IPS DF 6.9 (cell line): ENCODE results near the gene CSNK1D.

Experiments used
- DNase-seq: peaks from one replicate; pipeline ENCODE4 v3.0.0-alpha.2; 2013; ENCODE audit warnings: low read depth, low spot score
- H3K27ac ChIP-seq: one replicate; pipeline ENCODE4 v1.5.1; 2013; ENCODE audit warnings: low read length, control low read depth
- H3K27me3 ChIP-seq: 2 replicates; pipeline ENCODE4 v1.6.1; 2013; ENCODE audit warnings: mild to moderate bottlenecking, low read length; ENCODE audit not compliant: control insufficient read depth, insufficient read depth
- H3K36me3 ChIP-seq: 2 replicates; pipeline ENCODE4 v1.6.1; 2013; ENCODE audit warnings: low read length; ENCODE audit not compliant: control insufficient read depth, insufficient read depth
- H3K4me1 ChIP-seq: 2 replicates; pipeline ENCODE4 v1.6.1; 2013; ENCODE audit warnings: low read length; ENCODE audit not compliant: control insufficient read depth, insufficient read depth
- H3K4me3 ChIP-seq: 2 replicates; pipeline ENCODE4 v1.5.1; 2013; ENCODE audit warnings: mild to moderate bottlenecking, low read length
- H3K9me3 ChIP-seq: 2 replicates; pipeline ENCODE4 v1.6.1; 2013; ENCODE audit warnings: low read length, inconsistent platforms; ENCODE audit not compliant: control insufficient read depth, insufficient read depth
- WGBS: extraction: QIAGEN DNeasy Blood & Tissue Kit; methylation state at CpG from one replicate; pipeline ENCODE4 v1.1.7; 2013; ENCODE audit warnings: mixed read lengths, missing lambda C conversion rate; ENCODE audit not compliant: insufficient read length, insufficient coverage; 5-methylcytosine and 5-hydroxymethylcytosine counted together

The CSNK1D gene

DNA sequence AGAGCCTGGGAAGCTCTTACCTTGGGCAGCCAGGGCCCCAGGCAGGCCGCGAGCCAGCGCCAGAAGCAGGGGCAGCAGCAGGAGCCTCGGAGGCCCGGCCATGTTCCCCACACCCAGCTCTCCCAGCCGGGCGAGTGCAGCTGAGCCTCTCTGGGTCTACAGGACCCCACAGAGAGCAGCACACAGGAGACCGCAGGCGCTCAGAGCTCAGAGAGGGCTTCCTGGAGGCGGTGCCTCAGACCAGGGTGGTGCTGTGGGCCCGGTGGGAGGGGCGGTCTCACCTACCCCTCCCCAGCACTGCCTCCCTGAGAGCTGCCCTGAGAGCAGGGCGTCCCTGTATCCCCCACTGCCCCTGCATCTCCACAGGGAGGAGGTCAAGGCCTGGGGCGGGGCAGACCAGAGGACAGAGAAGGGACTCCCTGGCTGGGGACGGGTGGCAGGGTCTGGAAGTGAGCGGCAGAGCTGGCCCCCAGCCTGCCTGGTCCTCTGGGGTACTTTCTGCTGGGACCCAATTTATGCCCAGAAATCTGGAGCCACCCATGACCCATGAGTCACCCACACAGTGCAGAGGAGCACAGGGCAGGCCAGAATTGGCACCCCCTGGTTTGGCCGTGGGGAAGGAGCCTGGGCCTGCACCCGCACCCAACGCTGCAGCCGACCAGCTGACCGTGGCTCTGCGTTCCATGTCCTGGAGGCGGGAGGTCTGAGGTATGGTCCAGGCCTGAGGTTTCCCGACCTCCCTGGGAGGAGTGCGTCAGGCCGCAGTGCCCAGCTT lies 44.1 kb upstream of the CSNK1D start, which contains the start of gene CD7:
Gene CD7, minus strand, starts transcription at position 215 of the 775 bp plus-strand sequence. Its CDS starts 113 bp downstream, at position 102.
- Histone ChIP-seq H3K27ac (no peak within 1 kb of the TSS), H3K36me3 (no peaks in the 10 kb centered on the region), H3K4me1 (no peaks in the 10 kb centered on the region), H3K9me3 (no peaks in the 10 kb centered on the region), H3K4me3 (no peak within 1 kb of the TSS), H3K27me3 (no peaks in the 10 kb centered on the region)
- no peak for DNase-seq
- WGBS = no CpG with 5 or more reads among the region's 26 CpGs

DNA sequence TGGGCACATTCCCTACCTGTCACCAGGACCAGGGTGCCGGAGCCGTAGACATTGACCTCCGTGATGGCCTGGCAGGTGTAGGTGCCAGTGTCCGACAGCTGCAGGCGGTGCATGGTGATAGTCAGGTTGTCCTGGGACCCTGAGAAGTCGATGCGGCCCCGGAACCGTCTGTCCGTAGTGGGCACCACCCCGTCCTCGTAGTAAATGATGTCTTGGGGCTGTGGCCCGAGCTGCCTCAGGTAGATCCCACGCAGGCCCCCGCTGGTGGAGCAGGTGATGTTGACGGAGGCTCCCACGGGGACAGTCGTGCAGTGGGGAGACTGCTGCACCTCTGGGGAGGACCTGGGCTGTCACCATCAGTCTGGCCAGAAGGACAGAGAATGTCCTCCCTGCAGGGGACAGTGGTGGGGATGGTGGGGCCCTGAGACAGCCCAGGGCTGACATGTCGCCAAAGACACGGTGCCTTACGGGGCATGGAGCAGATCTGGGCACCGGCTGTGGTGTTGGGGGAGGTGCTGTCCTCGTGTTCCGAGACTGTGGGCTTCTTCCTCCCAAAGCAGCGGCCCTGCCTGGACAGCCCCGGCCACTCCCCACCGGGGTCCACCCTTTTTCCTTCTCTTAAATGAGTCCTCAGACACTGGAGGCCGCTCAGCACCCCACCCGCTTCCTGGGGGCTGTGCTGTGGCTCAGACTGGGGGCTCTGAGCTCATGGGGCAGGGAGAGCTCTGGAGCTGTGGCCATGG lies 43.3 kb upstream of the CSNK1D start:
- Histone ChIP-seq H3K4me3 (no peak overlapping the region), H3K36me3 (no peaks in the 10 kb centered on the region), H3K27ac (no peak overlapping the region), H3K9me3 (no peaks in the 10 kb centered on the region), H3K4me1 (no peaks in the 10 kb centered on the region), H3K27me3 (no peaks in the 10 kb centered on the region)
- WGBS = no CpG with 5 or more reads among the region's 29 CpGs
- no peak for DNase-seq

DNA sequence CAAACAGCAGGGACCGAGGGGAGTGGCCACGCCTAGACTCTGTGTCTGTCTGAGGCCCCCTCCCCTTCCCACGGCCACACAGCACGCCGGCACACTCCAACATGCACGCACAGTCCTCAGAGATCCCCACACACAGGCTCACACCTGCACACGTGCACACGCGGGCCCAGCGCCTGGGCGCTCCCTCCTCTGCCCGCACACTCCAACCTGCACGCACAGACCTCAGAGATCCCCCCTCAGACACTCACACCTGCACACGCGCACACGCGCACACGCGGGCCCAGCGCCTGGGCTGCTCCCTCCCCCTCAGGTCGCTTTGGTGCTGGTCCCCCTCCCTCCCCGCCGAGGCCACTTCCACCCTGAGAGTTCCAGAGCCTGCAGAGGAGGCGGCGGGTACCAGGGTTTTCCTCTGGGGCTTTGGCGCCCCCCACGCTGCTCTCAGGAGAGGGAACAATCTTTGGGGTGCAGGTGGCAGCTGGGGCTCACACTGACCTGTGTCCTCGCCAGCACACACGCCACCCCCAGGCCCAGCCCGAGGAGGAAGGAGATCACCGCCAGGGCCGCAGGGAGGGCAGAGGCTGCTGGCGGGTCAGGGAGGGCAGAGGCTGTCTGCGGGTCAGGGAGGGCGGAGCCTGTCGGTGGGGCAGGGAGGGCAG lies 42.3 kb upstream of the CSNK1D start:
- no peaks in the 10 kb centered on the region for H3K4me1 ChIP-seq
- H3K27me3 ChIP-seq = no peaks in the 10 kb centered on the region
- no peak overlapping the region for H3K4me3 ChIP-seq
- no peaks in the 10 kb centered on the region for H3K36me3 ChIP-seq
- no CpG with 5 or more reads among the region's 36 CpGs for WGBS
- no peak for DNase-seq
- no peak overlapping the region for H3K27ac ChIP-seq
- H3K9me3 ChIP-seq = no peaks in the 10 kb centered on the region

DNA sequence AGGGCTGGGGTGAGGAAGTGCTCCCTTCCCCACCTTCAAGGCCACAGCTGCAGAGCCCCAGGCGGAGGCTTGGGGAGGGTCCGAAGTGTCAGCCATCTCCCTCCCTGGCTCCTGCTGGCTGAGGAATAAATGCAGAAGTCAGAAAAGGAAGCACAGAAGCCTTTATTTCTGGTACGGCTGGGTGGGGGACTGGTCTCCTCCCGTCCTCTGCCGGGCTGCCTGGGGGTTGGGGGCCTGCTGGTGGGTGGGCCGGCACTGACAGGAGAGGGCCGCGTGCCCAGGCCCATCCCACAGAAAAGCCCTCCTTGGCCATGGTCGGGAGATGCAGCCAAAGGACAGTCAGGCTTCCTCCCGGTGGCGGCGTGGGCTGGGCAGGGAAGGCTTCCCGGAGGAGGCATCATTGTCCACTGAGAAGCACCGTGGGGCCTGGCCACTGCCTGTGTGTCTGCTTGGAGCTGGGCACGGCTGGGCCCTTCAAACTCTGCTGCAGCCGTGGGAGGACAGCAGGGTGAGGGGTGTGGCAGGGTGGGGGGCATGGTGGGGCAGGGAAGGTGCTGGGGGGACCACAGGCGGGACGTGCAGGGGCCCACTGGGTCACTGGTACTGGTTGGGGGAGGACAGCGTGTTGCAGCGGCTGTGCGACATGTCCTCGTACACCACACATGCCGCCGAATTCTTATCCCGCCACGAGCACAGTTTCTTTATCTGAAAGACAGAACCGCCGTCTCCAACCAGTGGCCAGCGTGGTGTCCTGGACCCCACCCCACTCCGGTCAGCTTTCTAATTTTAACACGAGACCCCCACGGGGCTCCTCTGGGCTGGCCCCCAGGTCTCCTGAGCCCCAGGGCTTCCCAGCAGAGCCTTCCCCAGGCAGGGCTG lies 41.5 kb upstream of the CSNK1D start:
- Histone ChIP-seq H3K27ac (no peak overlapping the region), H3K9me3 (no peaks in the 10 kb centered on the region), H3K4me3 (no peak overlapping the region), H3K36me3 (no peaks in the 10 kb centered on the region), H3K27me3 (no peaks in the 10 kb centered on the region), H3K4me1 (no peaks in the 10 kb centered on the region)
- no peak for DNase-seq
- no CpG with 5 or more reads among the region's 32 CpGs for WGBS

DNA sequence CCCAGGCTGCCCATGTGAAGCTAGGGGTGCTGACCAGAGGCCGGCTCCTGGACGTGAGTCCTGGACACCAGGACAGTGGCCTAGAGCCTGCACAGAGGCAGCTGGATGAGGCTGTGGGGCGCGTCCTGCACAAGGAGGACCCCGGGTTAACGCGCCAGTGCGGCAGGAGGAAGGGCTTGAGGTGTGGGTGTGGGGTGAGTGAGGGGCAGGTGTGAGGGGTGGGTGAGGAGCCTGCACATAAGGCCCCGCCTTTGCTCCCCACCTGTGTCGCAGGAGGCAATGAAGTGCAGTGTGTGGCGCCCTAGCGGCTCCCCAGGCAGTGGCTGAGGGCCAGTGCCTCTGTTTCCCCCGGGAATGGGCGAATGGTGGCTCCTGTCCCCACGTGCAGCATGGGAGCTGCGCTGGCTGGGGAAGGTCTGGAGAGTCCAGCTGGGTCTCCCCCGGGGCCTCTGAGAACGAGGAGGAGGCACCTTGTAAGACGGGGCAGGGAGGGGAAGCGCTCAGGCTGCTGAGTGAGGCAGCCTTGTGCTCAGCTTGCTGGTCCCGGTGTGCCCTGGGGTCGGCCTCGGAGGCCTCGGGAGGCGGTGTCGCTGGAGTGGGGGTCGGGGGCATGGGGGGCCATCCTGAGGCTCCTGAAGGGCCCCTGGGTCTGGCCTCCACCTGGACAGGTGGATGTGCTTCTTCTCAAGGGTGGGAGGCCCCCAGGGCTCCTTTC lies 40.7 kb upstream of the CSNK1D start:
- Histone ChIP-seq H3K4me3 (no peak overlapping the region), H3K27me3 (no peaks in the 10 kb centered on the region), H3K9me3 (no peaks in the 10 kb centered on the region), H3K4me1 (no peaks in the 10 kb centered on the region), H3K27ac (no peak overlapping the region), H3K36me3 (no peaks in the 10 kb centered on the region)
- no peak for DNase-seq
- no CpG with 5 or more reads among the region's 27 CpGs for WGBS

DNA sequence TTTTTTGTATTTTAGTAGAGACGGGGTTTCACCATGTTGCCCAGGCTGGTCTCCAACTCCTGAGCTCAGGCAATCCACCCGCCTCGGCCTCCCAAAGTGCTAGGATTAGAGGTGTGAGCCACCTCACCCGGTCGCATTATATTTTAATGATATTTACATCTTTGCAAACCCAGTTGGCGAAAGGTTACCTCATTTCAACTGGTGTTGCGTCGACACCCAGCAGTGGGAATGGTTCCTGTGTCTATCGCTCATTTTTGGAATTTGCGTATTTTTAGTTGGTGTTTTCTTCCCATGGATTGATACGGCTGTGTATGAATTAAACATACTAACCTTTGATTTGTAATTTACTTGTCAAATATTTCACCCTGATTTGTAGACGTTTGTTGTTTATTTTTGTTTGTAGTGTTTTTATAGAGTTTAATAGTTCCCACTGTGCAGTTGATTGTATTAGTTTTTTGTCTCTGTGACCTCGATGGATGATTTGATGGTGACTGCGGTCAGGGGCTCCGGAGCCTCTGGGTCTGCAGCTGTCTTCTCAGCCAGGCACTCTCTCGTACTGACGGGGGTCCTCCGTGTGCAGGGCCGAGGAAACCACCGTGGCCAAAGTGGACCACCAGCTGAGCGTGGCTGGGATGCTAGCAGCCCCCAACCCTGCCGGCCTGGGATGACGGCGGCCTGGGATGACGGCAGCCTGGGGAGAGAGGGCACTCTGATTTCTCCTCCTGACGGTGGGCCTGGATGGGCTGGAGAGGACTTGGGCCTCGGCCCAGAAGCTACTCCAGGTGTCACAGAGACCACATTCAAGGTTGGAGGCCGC lies 39.9 kb upstream of the CSNK1D start:
- H3K27me3 ChIP-seq = no peaks in the 10 kb centered on the region
- H3K4me3 ChIP-seq = no peak overlapping the region
- H3K9me3 ChIP-seq = no peaks in the 10 kb centered on the region
- 100% methylated on average over 1 of the region's 28 CpGs for WGBS
- no peaks in the 10 kb centered on the region for H3K4me1 ChIP-seq
- no peaks in the 10 kb centered on the region for H3K36me3 ChIP-seq
- DNase-seq = no peak
- H3K27ac ChIP-seq = no peak overlapping the region

DNA sequence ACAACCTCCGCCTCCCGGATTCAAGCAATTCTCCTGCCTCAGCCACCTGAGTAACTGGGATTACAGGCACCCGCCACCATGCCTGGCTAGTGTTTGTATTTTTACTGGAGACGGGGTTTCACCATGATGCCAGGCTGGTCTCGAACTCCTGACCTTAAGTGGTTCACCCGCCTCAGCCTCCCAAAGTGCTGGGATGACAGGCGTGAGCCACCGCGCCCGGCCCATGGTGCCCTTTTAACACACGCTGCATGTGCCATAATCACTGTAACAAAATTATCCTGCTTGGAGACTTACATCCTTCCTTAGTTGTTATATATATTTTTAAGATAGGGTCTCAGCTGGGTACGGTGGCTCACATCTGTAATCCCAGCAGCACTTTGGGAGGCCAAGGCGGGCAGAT lies 38.5 kb upstream of the CSNK1D start:
- no peaks in the 10 kb centered on the region for H3K27me3 ChIP-seq
- H3K36me3 ChIP-seq = no peaks in the 10 kb centered on the region
- H3K4me3 ChIP-seq = no peak overlapping the region
- H3K4me1 ChIP-seq = no peaks in the 10 kb centered on the region
- H3K9me3 ChIP-seq = no peaks in the 10 kb centered on the region
- no peak overlapping the region for H3K27ac ChIP-seq
- WGBS = no CpG with 5 or more reads among the region's 13 CpGs
- DNase-seq = no peak

DNA sequence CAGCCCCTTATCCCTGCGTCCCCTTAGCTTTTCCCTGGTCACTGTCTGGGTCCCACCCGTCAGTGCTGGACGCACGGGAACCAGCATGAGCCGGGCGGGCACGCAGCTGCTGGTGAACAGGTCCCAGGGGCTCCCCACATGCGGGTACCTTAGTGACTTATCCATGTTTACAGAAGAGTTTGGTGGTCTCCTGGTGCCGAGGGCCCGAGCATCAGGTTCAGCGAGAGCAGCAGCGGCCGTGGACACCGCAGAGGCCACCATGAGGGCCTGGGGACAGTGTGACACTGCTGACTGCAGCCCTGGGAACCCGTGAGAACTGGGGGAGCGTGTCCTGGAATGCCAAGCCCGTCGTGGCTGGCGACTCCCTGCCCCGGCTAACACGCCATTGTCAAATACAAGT lies 37.4 kb upstream of the CSNK1D start:
- H3K27me3 ChIP-seq = no peaks in the 10 kb centered on the region
- no peak for DNase-seq
- no CpG with 5 or more reads among the region's 21 CpGs for WGBS
- no peak overlapping the region for H3K4me3 ChIP-seq
- no peaks in the 10 kb centered on the region for H3K36me3 ChIP-seq
- H3K4me1 ChIP-seq = no peaks in the 10 kb centered on the region
- H3K9me3 ChIP-seq = no peaks in the 10 kb centered on the region
- no peak overlapping the region for H3K27ac ChIP-seq
